K562 (cell line): ENCODE data around the gene KLHDC10. TPM values are rescaled to one million over a fixed set of nuclear protein-coding genes. Genes with fewer than 3 reads are reported as not detected.

Experiments used
- ATF1 ChIP-seq, 2 experiments: fragments of 450-650 bp in 1 of 2; IDR thresholded peaks; 2 replicates each; pipeline ENCODE4 v1.6.1; 2016; ENCODE audit warnings: missing compliant biosample characterization in 1 of 2, missing genetic modification characterization in 1 of 2
- BRF2 ChIP-seq: IDR thresholded peaks from 3 replicates; pipeline ENCODE4 v1.6.1; 2011; ENCODE audit warnings: borderline replicate concordance, mild to moderate bottlenecking; ENCODE audit not compliant: insufficient read length, insufficient read depth
- CBFA2T3 ChIP-seq: fragments of 450-650 bp; IDR thresholded peaks from 2 replicates; pipeline ENCODE4 v1.6.1; 2017
- CREM ChIP-seq: IDR thresholded peaks from 2 replicates; pipeline ENCODE4 v1.6.1; 2014; ENCODE audit warnings: antibody characterized with exemption, low read depth
- HNRNPH1 ChIP-seq: fragments of 200-400 bp; formaldehyde crosslinking; optimal IDR thresholded peaks from 2 replicates; pipeline ENCODE3; 2017; ENCODE audit warnings: low read depth, mild to moderate bottlenecking, low read length, moderate library complexity
- KDM1A ChIP-seq, 2 experiments: fragments of 450-650 bp; IDR thresholded peaks; 2 replicates each; pipeline ENCODE4 v1.6.1; 2016; ENCODE audit warnings: mild to moderate bottlenecking in 2 of 2
- MEIS2 ChIP-seq: fragments of 450-650 bp; IDR thresholded peaks from 2 replicates; pipeline ENCODE4 v1.6.1; 2014; ENCODE audit warnings: mild to moderate bottlenecking; ENCODE audit not compliant: partially characterized antibody
- PKNOX1 ChIP-seq: fragments of 450-650 bp; IDR thresholded peaks from 2 replicates; pipeline ENCODE4 v1.6.1; 2016
- RNF219 ChIP-seq: fragments of 250-450 bp; sonication (Bioruptor Pico); IDR thresholded peaks from 2 replicates; pipeline ENCODE4 v1.5.0; 2022; ENCODE audit warnings: mild to moderate bottlenecking
- TEAD4 ChIP-seq, 2 experiments: sonication (generic) in 1 of 2; formaldehyde crosslinking in 1 of 2; IDR thresholded peaks; 2 replicates each; pipeline versions ENCODE4 v1.6.1 to v1.8.0; 2012 to 2022; ENCODE audit warnings: borderline replicate concordance in 1 of 2, inconsistent platforms in 1 of 2, low read length in 1 of 2, mild to moderate bottlenecking in 1 of 2, missing genetic modification reagents in 1 of 2
- ZNF592 ChIP-seq: fragments of 450-650 bp; IDR thresholded peaks from 2 replicates; pipeline ENCODE4 v1.6.1; 2017; ENCODE audit warnings: antibody characterized with exemption, mild to moderate bottlenecking
- polyA plus RNA-seq, 8 experiments: library from polyadenylated mRNA; depleted of rRNA in 4 of 8; stranded (reverse) in 5 of 8; unstranded in 3 of 8; fragments of >200 nt; fragmentation: Nextera tagmentation in 2 of 8; fragmentation: Illumina TruSeq in 1 of 8; extraction: Ambion mirVana in 2 of 8; extraction: Trizol in 1 of 8; gene quantifications; 2 replicates each; pipeline versions ENCODE4 v1.2.1 to v1.2.3, GENCODE V29; 2011 to 2014; ENCODE audit warnings: inconsistent platforms in 1 of 8, missing spikeins in 1 of 8
- total RNA-seq, 7 experiments: library from RNA; depleted of rRNA in 6 of 7; stranded (reverse); fragments of >200 nt in 6 of 7; fragmentation: Illumina TruSeq in 2 of 7; extraction: Trizol in 2 of 7; gene quantifications; 2 replicates each; pipeline versions ENCODE4 v1.2.1 to v1.2.3, GENCODE V29; 2011 to 2021; ENCODE audit warnings: low replicate concordance in 1 of 7

Gene KLHDC10
- total and polyA plus RNA-seq, 9 of the 15 experiments (the other 6 are each of a cell fraction or from before 2014, with no cell fraction given): 9.8 to 80.5 (median 31.4) TPM

GRCh38 chr7:130124711-130125110 is 54.4 kb downstream of the KLHDC10 start (continued):
- TF ChIP-seq TEAD4 (IDR thresholded peaks at IDR 0.05; ENCODE audit: low read length) (peak; percentile 7; the same call in 1 of the 2 replicates), TEAD4 (CRISPR knock-in tag; IDR thresholded peaks at IDR 0.05; ENCODE audit: borderline replicate concordance) (no peak), PKNOX1 (peak; percentile 61), CBFA2T3 (peak; percentile 80), HNRNPH1 (no peak), BRF2 (no peak), MEIS2 (peak; percentile 65), RNF219 (CRISPR knock-in tag) (no peak), CREM (peak; percentile 34; the same call in 1 of the 2 replicates), ZNF592 (peak; percentile 70), KDM1A (IDR thresholded peaks at IDR 0.05) (peak; percentile 46 to 59; a peak in 3 of 4 replicates), ATF1 (CRISPR knock-in tag; IDR thresholded peaks at IDR 0.05) (no peak), ATF1 (tag; IDR thresholded peaks at IDR 0.05) (0 out of 2 replicates have a peak, but pooled peaks have one; percentile 52)
